ENCODE measurements around the gene PROM1.

Gene PROM1

DNA sequence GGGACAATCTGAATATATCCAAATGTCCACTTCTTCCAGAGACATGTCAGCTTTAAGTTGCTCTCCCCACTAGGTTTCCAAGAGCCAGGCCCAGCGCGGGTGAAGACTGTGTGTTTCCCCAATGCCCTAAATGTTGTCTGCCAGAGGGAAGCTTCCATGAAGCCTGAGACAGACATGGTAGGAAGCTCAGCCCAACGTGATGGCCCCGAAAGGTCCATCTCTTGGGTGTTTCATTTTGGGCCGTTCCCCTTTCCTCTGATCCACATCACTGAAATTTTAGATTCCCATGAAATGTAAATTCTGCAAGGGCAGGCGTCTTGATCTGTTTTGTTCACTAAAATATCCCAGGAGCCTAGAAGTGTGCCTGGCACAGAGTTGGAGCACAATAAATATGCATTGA, 25.4 kb upstream of the PROM1 start:
- DNase-seq (ENCODE audit: low read depth in 2 of 2): no peak

DNA sequence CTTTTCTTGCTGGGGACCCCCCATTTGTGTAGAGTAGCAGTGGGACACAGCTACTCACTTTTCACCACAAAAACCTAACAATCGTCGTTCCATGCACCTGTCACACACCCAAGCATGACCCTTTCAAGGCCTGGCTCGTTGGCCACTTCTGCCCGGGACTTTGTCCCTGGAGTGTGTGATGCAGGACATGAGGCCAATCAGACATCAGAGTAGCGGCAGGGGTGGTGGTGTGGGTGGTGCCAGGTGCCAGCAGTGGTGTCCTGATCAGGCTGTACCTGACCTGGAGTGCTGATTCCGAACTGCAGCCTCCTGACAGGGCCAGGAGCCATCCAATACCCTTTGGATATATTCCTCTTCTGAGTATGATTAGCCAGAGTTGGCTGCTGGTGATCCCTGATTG, 23.1 kb upstream of the PROM1 start:
- DNase-seq (ENCODE audit: low read depth in 2 of 2): no peak

DNA sequence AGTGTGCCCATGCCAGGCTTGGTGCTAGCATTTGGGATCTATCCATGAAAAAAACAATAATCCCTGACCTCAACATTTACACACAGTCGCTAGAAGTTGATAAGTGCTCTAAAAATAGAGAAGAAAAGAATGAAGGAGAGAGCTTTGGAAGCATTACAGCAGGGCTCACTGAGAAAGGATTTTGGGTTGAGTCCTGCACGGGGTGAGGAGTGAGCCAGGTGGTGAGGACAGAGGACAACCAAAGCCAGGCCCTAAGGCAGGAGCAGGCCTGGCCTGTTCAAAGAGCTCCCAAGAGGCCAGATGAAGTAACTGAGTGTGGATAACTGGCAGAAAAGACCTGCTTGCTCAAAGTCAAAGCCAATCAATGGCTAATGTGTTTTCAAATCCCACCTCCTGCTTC, 20.7 kb upstream of the PROM1 start:
- DNase-seq (ENCODE audit: low read depth in 2 of 2): no peak

DNA sequence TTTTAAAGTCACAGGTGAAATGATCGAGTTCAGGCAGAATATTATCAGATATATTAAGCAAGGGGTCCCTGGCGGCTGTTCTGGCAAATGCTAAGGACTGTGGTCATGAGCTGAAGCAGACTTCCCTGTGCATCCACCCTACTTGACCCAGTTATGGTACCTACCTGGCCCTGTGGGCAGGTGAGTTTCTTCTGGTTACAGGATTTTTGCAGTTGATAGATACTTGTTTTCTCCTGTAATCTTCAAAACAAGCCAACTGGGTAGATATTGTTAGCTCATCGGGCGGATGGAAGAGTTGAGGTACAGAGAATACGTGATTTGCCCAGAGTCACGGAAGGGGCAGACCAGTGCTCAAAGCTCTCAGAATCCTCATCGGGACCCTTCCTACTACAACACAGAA, 18.5 kb upstream of the PROM1 start:
- DNase-seq (ENCODE audit: low read depth in 2 of 2): no peak

DNA sequence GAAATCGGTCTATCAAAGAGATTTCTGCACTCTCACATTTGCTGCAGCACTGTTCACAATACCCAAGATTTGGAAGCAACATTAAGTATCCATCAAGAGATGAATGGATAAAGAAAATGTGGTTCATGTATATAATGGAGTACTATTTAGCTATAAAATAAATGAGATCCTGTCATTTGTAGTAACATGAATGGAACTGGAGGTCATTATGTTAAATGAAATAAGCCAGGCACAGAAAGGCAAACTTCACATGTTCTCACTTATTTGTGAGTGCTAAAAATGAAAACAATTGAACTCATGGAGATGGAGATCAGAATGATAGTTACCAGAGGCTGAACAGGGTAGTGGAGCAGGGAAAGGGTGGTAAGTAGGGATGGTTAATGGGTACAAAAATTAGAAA, 17.0 kb upstream of the PROM1 start:
- DNase-seq (ENCODE audit: low read depth in 2 of 2): no peak

DNA sequence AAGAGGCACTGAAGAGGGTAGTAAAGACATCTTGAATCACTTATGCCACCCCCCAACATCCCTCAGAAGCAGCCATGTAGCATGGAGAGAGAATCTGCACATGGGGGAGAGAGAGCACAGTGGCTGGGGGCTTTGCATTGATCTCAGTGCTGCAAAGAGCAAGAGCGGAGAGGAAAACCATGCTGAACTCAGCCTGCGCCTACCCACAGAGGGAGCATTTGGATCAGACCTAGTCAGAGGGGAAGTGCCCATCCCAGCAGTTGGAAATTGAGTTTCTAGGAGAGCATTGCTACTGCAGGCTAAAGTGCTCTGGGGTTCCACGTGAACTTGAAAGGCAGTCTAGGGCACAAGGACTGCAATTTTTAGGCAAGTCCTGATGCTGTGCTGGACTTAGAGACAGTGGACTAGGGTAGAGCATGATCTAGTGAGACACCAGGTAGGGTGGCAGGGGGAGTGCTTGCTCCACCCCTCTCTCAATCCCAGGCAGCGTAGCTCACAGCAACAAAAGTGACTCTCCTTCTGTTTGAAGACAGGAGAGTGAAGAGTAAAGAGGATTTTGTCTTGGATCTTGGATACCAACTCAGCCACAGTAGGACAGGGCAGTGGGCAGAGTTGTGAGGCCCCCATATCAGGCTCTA, 9.0 kb upstream of the PROM1 start:
- no peak for DNase-seq (ENCODE audit: low read depth in 2 of 2)

DNA sequence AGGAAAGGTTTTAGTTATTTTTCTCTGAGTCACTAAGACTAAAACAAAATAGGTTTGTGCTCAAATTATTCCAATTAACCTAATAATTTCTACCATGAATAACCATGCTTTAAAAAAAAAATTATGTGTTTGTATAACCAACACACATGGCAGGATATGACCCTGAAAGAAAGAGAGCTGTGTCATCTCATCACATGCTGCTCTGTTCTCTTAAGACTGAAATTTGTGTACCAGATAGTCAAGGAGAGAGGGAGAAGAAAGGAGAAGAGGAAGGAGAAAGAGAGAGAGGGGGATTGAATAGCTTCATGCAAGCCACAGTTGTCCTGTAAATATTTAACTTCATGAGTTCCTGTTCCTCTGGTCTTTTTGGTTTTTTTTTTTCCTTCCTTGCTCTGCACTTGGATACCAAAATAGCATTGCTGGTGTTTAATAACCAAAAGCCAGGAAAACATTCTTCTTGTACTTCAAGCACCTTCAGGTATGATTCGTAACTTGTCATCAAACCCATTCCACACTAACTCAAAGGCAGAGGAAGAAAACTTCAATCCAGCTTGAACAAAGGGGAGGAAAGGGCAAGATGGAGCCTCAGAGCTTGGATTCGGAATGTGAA, 6.4 kb upstream of the PROM1 start:
- DNase-seq (ENCODE audit: low read depth in 2 of 2): no peak

DNA sequence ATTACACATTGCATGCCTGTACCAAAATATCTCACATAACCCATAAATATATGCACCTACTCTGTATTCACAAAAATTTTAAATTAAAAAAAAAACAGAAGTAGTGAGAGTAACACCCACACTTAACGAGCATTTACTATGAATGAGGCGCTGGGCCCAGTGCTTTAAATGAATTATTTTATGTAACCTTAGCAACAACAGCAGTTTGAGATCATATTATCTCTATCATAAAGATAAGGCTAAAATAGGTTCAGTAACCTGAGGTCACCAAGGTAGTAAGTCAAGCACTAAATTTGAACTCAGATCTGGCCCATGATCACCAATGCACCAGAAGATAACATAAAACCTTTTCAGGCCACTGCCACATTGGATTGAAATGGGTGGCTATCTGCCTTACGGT, 5.3 kb upstream of the PROM1 start:
- DNase-seq (ENCODE audit: low read depth in 2 of 2): no peak

DNA sequence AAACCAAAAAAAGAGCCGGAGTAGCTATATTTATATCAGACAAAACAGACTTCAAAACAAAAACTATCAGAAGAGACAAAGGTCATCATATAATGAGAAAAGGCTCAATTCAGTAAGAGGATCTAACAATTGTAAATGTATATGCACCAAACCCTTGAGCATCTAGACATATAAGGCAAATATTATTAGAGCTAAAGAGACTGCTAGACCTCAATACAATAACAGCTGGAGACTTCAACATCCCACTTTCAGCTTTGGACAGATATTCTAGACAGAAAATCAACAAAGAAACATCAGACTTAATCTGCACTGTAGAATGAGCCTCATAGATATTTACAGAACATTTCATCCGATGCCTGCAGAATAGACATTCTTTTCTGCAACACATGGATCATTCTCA, 4.8 kb upstream of the PROM1 start:
- DNase-seq (ENCODE audit: low read depth in 2 of 2): no peak

DNA sequence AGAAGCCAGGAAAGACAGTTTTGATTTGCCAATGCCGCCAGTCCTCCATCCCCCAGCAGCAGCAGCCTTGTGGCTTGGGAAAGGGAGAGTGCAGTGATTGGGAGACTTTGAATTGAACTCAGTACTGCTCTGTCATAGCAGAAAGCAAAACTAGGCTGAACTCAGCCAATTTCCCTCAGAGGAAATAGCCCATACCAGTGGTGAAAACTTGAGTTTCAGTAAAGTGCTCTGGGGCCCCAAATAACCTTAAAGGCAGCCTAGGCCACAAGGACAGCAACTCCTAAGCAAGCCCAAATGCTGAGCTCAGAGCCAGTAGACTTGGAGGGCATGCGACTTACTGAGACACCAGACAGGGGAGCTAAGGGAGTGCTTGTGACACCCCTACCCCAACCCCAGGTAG, 2.0 kb upstream of the PROM1 start:
- no peak for DNase-seq (ENCODE audit: low read depth in 2 of 2)

DNA sequence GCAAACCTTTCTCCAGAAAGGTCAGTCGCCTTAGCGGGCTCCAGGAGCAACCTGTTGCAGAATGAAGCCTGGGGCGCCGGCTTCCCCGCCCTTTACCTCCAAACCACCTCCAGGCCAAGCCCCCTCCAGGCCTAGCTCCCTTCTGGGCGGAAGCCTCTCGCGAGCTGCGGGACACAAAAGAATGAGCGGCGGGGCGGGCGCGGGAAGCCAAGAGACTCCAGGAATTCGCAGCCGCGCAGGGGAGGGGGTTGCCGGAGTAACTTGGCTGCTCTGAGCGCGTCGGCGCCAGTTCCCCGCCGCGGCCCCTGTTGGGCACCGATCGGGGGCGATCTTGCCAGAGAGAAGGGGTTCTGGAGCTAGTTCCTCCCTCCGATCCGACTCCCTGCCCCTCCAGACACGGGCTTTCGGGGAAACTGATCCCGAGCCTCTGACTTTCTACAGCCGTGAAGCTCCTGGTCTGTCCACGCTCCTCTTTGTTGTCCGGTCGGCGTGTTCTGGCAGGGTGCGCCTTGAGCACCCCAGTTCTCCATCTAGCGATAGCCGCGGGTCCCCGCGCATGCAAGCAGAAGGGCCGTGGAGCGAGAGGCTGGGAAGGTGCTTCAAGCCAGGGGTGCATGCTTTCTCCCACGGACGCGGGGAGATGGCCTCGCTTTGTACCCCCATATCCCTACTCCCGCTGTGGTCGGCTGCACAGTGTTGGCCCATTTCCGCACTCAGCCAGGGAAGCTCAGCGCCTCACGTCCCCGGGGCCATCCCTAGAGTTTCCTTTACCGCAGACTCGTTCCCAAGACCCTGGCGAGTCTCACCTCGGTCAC, 1.2 kb downstream of the PROM1 start:
- no peak for DNase-seq (ENCODE audit: low read depth in 2 of 2)

DNA sequence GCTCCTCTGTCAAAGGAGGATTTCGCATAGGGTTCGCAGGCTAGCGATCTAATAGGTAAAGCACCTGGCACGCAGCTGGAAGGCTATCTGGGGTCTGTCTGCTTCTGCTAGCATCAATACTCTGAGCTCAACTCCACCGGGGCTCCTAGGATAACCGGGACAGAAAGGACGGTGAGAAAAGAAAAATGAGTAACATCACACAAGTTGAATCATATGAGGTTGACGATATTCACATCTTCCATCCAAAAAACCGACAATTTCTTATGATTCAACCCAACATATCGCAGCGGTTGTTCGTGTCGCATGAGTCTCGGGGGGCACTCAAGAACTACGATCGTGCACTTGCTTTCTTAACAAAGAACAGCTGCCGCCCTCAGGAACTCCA, 1.8 kb downstream of the PROM1 start:
- no peak for DNase-seq (ENCODE audit: low read depth in 2 of 2)

DNA sequence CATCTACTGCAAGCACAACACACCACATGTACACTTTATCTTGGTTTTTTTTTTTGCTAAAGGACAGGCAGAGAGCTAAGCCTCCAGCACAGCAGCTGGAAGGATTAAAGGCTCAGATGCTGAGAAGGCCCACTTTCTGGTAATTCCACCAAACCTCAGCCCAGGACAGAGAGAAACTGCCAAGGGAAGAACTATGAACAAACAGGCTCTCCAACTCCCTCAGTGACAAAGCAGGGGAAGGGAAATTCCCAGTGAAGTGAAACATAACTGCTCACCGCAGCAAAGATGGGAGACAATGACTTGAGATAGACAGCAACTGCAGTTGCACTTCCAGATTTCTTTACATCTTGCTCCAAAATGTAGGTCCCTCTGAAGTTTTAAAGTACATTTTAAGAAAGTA, 4.8 kb downstream of the PROM1 start:
- no peak for DNase-seq (ENCODE audit: low read depth in 2 of 2)

DNA sequence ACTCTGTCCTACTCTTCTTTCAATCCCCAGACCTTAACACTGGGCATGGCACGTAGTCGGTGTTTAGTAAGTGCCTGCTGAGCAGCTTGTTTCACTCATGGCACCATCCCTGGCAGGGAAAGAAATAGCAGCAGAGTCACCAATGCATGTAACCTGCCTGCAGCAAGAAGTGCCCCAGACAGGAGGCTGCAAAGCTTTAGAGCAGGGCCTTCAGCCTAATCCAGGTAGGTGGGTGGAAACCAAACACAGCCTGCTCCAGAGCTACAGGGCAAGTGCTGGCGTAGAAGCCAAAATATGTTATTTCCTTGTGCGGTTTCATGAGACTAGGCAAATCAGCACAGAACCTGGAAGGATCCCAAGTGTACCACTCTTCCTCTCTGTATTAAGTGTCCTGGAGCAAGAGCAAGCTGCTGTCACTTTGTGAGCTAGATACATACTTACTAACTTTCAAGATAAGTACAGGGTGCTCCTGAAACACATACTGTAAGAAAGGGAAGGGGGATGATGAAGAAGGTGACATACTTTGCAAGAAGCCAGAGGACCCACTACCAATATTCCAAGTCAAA, 5.5 kb downstream of the PROM1 start:
- DNase-seq (ENCODE audit: low read depth in 2 of 2): no peak

DNA sequence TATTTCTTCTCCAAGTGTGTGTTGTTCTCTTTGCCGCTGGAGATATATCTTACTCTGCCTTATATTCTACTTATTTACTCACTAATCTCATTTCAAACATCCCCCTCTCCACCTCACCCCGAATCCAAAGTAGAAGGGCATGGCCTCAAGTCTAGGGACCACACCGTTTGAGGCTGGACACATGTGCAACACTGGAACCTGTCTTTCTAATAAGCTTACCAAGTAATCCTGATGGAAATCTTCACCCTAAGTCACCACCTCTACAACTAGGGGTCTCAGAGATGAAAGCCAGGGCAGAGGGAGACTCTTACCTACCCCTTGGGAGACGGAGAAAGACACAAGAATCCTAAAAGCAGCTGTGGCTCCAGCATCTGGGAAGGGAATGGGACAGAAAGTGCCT, 6.0 kb downstream of the PROM1 start:
- no peak for DNase-seq (ENCODE audit: low read depth in 2 of 2)

DNA sequence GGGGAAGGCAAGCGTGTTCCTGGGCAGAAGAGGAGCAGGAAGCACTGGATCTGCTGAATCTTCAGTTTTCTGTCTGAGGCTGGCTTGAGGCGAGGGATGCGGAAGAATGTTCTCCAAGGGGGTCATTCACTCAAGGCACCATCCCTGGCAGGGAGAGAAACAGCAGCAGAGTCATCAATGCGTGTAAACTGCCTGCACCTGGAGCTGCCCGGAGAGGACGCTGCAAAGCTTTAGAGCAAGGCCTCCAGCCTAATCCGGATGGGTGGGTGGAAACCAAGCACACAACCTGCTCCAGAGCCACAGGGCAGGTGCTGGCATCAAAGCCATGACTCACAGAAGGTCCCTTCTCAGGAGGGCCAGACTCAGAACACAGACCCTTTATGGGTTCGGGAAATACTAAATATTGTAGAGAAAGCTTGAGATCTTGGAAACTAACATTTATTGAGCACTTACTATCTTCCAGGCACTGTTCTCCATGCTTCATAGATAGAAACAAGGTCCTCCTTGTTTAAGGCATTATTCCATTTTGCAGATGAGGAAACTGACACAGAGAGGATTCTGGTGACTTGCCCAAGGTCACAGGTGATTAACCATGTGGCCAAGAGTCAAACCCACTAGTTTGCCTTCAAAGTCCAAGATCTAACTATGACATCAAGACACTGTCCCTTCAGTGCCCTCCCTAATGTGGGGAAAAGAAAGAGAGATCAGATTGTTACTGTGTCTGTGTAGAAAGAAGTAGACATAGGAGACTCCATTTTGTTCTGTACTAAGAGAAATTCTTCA, 7.7 kb downstream of the PROM1 start:
- no peak for DNase-seq (ENCODE audit: low read depth in 2 of 2)

DNA sequence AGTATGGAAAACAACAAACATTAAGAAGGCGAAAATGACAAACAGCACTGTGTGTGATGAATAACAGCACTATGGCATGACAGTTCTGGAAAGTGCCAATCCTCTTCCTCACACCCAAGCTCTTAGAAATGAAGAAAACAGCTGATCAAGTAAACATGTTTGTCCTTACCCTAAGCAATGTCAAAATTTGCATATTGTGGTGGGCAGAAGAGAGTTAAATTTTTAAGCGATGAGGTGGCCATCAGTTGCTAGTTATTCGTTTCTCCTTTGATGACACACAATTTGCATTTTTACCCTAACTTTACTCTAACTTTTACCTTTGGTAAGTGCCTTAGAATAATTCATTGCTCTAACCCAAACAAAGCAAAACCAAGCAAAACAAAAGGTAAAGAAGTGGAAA, 8.8 kb downstream of the PROM1 start:
- DNase-seq (ENCODE audit: low read depth in 2 of 2): no peak

DNA sequence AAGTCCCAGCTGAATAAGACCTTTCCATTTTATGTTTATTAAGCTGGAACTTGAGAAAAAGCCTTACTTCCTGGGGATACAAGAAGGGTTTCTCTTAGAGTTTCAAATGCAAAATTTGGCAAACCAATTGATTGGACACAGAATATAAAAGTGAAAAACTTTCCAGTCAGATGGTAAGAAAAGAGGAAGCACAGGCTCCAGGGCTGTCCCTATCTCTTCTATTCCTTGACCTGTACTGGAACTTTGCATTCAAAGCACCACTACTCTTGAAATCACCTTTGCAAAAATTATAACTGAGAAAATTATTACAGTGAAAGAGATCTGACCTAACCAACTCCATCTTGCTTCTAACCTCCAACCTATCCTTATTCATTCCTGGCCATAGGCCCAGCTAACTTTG, 11.7 kb downstream of the PROM1 start:
- DNase-seq (ENCODE audit: low read depth in 2 of 2): no peak

DNA sequence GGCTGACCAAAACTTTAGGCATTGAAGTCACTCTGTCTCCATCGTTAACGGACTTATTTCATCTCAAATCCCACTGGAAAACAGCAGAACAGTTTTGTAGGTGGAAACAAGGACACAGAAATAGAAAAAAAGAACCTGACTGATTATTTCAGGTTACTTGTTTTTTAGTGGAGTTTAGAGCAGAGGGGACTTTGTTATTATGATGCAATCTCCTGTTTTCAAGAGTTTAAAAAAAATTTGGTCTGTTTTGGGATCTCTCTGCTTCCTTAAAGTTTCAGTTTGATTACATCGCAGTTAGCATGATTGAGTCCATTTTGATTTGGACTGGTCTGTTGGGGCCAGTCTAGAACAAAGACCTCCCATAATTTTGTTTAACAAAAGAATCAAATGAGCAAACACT, 13.6 kb downstream of the PROM1 start:
- DNase-seq (ENCODE audit: low read depth in 2 of 2): no peak

DNA sequence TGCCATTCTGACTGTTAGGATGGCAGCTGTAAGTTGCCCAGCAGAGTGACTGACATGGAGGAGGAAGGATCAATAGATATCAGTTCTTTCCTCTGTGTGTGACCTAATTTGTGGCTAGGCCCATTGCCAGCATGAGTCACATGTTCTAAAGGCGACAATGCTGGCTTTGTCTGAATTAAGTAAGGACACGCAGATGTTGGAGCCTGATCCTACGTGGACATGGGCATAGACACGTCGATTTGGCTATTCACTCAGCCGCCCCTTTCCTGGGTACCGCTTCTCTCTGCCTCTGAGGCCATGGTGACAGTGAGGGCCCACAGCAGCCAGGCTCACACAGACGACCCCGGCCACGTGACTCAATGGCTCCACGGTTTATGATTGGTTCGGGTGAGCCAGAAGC, 16.3 kb downstream of the PROM1 start:
- no peak for DNase-seq (ENCODE audit: low read depth in 2 of 2)

DNA sequence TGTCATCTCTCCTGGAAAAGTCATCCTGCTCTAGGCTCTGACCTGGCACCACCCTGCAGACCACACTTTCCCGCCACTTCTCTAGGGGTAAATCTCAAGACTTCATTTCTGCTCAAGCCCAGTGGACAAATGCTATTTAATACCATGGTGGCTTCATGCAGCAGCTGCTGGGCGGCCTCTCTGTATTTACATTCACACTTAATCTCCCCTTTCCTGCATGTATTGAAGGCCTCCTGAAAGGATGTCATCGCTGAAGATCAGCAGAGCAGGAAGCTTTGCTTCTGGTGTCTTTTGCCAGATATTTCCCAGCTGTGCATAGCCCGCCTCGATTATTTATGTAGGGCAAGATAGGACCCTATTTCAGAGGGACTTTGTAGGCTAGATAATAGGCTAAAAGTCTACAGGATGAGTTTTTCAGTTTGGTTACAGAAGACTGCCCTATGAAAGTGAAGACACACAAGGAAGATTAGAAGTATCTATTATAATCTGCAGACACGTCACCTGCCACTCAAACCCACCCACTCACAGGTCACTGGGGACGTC, 17.2 kb downstream of the PROM1 start:
- no peak for DNase-seq (ENCODE audit: low read depth in 2 of 2)

DNA sequence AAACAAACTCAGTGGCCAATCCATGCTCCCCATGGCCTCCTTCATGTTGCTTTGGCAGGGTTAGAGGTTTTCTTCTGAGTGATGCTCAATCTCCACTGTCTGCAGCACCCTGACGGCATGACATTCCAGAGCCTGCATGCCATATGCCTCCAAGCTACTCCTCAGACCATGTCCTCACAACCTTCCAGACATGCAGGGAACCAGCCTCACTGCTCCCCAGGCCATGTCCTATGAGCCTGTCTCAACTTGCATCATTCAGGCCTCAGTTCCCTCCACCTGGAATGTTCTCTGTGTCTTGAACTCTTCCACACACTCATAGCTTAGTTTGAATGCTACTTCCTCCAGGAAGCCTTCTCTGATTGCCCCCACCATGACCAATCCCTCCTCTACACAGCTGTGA, 18.8 kb downstream of the PROM1 start:
- DNase-seq (ENCODE audit: low read depth in 2 of 2): no peak
